ENCODE results near the gene LIG1. TPM values are rescaled to one million over a fixed set of nuclear protein-coding genes. Genes with fewer than 3 reads are reported as not detected.

Gene LIG1
- total and polyA plus RNA-seq, 3 donors from 2014 or later, result 51.9 to 73.3 (median 69.7) TPM

DNA sequence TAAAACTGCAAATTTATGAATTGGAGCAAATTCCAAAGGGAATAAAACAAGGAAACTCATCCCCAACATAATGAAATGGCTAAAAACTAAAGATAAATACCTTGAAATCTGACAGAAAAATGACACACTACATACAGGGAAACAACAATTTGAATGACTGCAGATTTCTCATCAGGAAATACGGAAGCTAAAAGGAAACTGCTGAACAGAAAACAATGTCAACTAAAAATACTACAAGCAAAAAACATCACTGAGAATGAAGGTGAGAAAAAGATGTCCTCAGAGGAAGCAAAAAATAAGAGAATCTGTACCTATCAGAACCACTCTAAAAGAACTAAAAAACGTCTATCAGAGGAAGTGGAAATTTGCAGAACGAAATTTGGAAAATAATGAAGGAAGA, 39.9 kb upstream of the LIG1 start:
- Histone ChIP-seq H3K4me3 (no peak overlapping the region), H3K36me3 (ENCODE audit: low read depth, missing control alignments) (no peaks in the 10 kb centered on the region), H3K4me1 (no peaks in the 10 kb centered on the region), H3K27me3 (no peaks in the 10 kb centered on the region), H3K27ac (no peak overlapping the region), H3K9me3 (no peaks in the 10 kb centered on the region)
- intact Hi-C loops (cut with DNase I; ENCODE audit: low total_unique reads), result no loop called here
- WGBS, 2 donors, result 77 to 89% methylated on average over 3 of the region's 3 CpGs
- DNase-seq, result no peak
- TF ChIP-seq CTCF (IDR thresholded peaks at IDR 0.05) (no peak), POLR2A (IDR thresholded peaks at IDR 0.05) (no peak)

GRCh38 chr19:48206397-48207093, 36.4 kb upstream of the LIG1 start:
- intact Hi-C loops (cut with DNase I; ENCODE audit: low total_unique reads), result no loop called here
- TF ChIP-seq POLR2A (IDR thresholded peaks at IDR 0.05) (no peak), CTCF (IDR thresholded peaks at IDR 0.05) (no peak)
- Histone ChIP-seq H3K4me1 (peaks cover 5% of the 10 kb centered on the region), H3K27me3 (no peaks in the 10 kb centered on the region), H3K9me3 (no peaks in the 10 kb centered on the region), H3K4me3 (no peak overlapping the region), H3K36me3 (ENCODE audit: low read depth, missing control alignments) (no peaks in the 10 kb centered on the region), H3K27ac (no peak overlapping the region)
- WGBS, 2 donors, result 82 to 88% methylated on average over 9 of the region's 9 CpGs
- DNase-seq, result no peak

- no peaks in the 10 kb centered on the region for H3K36me3 ChIP-seq (ENCODE audit: low read depth, missing control alignments)
- H3K27me3 ChIP-seq, result no peaks in the 10 kb centered on the region
- H3K27ac ChIP-seq, result peak overlapping the region; percentile 42 to 59
- WGBS, 2 donors, result 0 to 1% methylated on average over 21 to 34 of the region's 34 CpGs
- intact Hi-C loops (cut with DNase I; ENCODE audit: low total_unique reads), result no loop called here
- peak; percentile 10 for TF ChIP-seq POLR2A (IDR thresholded peaks at IDR 0.05)
- TF ChIP-seq CTCF (IDR thresholded peaks at IDR 0.05), result no peak
- peak; percentile 97 for DNase-seq
- H3K9me3 ChIP-seq, result no peaks in the 10 kb centered on the region
- H3K4me3 ChIP-seq, result peak overlapping the region; percentile 53 to 82
- peaks cover 5% of the 10 kb centered on the region for H3K4me1 ChIP-seq
Measured at GRCh38 chr19:48203794-48204628, 33.9 kb upstream of the LIG1 start.

- intact Hi-C loops (cut with DNase I; ENCODE audit: low total_unique reads), result no loop called here
- Histone ChIP-seq H3K9me3 (no peaks in the 10 kb centered on the region), H3K4me3 (peak overlapping the region; percentile 53 to 82), H3K27ac (peak overlapping the region; percentile 42 to 51), H3K27me3 (no peaks in the 10 kb centered on the region), H3K36me3 (ENCODE audit: low read depth, missing control alignments) (no peaks in the 10 kb centered on the region), H3K4me1 (peaks cover 5% of the 10 kb centered on the region)
- TF ChIP-seq CTCF (IDR thresholded peaks at IDR 0.05), result no peak
- no peak for DNase-seq
- 2 to 19% methylated on average over 5 of the region's 5 CpGs for WGBS, 2 donors
Measured at GRCh38 chr19:48203222-48203793, 33.2 kb upstream of the LIG1 start.
